Measurements from ENCODE around the gene RETN. TPM values are rescaled to one million over a fixed set of nuclear protein-coding genes. Genes with fewer than 3 reads are reported as not detected.

RETN gene
- total RNA-seq, 1 donor from 2014 or later: not detected

- peaks cover 9% of the 10 kb centered on the region for H3K4me1 Mint-ChIP-seq (ENCODE audit: low read depth, unreplicated experiment)
Observed at GRCh38 chr19:7650148-7650547, 18.7 kb upstream of the RETN start.

DNA sequence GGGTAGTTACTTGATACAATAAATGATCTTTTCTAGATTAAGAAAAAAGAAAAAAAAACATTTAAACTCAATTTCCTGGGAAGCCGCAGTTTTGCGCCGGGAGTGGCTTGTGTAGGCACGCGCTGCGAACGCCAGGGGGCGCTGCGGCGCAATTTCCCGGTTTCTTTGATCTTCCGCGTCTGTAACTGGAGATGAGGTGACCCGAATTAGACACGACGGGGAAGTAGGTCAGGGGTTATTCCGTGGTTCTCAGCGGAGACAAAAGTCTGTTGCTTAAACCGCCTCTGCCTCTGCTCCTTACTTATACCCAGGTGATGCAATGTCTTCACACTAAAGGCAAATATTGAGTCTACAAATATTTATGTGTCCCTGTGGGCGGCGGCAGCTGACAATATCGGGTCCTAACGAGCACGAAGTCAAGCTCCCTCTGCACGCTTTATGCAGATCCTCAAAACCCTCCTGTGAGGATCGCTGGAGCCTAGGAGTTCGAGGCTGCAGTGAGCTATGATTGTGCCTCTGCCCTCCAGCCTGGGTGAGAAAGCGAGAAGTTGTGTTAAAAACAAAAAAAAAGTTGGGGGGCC is 16.7 kb upstream of the RETN start:
- Mint-ChIP-seq H3K27ac (ENCODE audit: unreplicated experiment) (peak overlapping the region; percentile 48), H3K4me1 (ENCODE audit: low read depth, unreplicated experiment) (peaks cover 6% of the 10 kb centered on the region), H3K9me3 (ENCODE audit: unreplicated experiment) (peaks cover 8% of the 10 kb centered on the region), H3K36me3 (ENCODE audit: unreplicated experiment) (peaks cover 4% of the 10 kb centered on the region), H3K27me3 (ENCODE audit: unreplicated experiment) (peaks cover 11% of the 10 kb centered on the region), H3K4me3 (ENCODE audit: unreplicated experiment) (peak overlapping the region; percentile 52)
- DNase-seq: peak; percentile 89
- TF ChIP-seq, protein P1, sequence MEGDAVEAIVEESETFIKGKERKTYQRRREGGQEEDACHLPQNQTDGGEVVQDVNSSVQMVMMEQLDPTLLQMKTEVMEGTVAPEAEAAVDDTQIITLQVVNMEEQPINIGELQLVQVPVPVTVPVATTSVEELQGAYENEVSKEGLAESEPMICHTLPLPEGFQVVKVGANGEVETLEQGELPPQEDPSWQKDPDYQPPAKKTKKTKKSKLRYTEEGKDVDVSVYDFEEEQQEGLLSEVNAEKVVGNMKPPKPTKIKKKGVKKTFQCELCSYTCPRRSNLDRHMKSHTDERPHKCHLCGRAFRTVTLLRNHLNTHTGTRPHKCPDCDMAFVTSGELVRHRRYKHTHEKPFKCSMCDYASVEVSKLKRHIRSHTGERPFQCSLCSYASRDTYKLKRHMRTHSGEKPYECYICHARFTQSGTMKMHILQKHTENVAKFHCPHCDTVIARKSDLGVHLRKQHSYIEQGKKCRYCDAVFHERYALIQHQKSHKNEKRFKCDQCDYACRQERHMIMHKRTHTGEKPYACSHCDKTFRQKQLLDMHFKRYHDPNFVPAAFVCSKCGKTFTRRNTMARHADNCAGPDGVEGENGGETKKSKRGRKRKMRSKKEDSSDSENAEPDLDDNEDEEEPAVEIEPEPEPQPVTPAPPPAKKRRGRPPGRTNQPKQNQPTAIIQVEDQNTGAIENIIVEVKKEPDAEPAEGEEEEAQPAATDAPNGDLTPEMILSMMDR (IDR thresholded peaks at IDR 0.05; ENCODE audit: partially characterized antibody, unreplicated experiment): peak; percentile 99

More at GRCh38 chr19:7650148-7650547, 18.7 kb upstream of the RETN start:
- no peak for DNase-seq
- Mint-ChIP-seq H3K4me3 (ENCODE audit: unreplicated experiment) (no peak overlapping the region), H3K9me3 (ENCODE audit: unreplicated experiment) (peaks cover 8% of the 10 kb centered on the region), H3K36me3 (ENCODE audit: unreplicated experiment) (peaks cover 4% of the 10 kb centered on the region), H3K27me3 (ENCODE audit: unreplicated experiment) (peaks cover 14% of the 10 kb centered on the region), H3K27ac (ENCODE audit: unreplicated experiment) (no peak overlapping the region)
- TF ChIP-seq, protein P1 (IDR thresholded peaks at IDR 0.05; ENCODE audit: partially characterized antibody, unreplicated experiment): no peak

- Mint-ChIP-seq H3K4me1 (ENCODE audit: low read depth, unreplicated experiment) (peaks cover 6% of the 10 kb centered on the region), H3K9me3 (ENCODE audit: unreplicated experiment) (peaks cover 8% of the 10 kb centered on the region), H3K36me3 (ENCODE audit: unreplicated experiment) (peaks cover 4% of the 10 kb centered on the region), H3K27ac (ENCODE audit: unreplicated experiment) (no peak overlapping the region), H3K27me3 (ENCODE audit: unreplicated experiment) (peaks cover 11% of the 10 kb centered on the region), H3K4me3 (ENCODE audit: unreplicated experiment) (no peak overlapping the region)
- no peak for DNase-seq
- TF ChIP-seq, protein P1 (IDR thresholded peaks at IDR 0.05; ENCODE audit: partially characterized antibody, unreplicated experiment): no peak
Observed at GRCh38 chr19:7654401-7654800, 14.4 kb upstream of the RETN start.

DNA sequence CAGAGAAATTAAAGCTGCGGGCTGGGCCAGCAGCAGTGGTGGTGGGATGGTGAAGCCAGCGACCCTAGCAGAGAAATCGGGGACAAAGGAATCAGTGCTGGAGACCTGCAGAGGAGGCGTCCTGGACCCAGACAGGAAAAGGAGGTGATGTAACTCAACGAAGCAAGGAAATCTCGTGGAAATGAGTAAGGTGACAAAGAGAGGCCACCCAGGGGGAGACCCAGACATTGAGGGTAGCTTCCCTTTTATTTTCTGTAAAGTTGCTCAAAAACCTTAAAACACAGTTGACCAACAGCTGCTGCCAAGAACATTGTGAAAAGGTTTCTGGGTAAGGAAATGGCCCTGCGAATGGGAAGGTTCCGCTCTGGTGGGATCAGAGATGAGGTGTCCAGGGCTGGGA is 13.3 kb upstream of the RETN start:
- TF ChIP-seq, protein P1 (IDR thresholded peaks at IDR 0.05; ENCODE audit: partially characterized antibody, unreplicated experiment): no peak
- DNase-seq: no peak
- Mint-ChIP-seq H3K36me3 (ENCODE audit: unreplicated experiment) (peaks cover 4% of the 10 kb centered on the region), H3K27ac (ENCODE audit: unreplicated experiment) (no peak overlapping the region), H3K4me3 (ENCODE audit: unreplicated experiment) (no peak overlapping the region), H3K27me3 (ENCODE audit: unreplicated experiment) (peaks cover 9% of the 10 kb centered on the region), H3K4me1 (ENCODE audit: low read depth, unreplicated experiment) (peaks cover 6% of the 10 kb centered on the region), H3K9me3 (ENCODE audit: unreplicated experiment) (peaks cover 8% of the 10 kb centered on the region)

DNA sequence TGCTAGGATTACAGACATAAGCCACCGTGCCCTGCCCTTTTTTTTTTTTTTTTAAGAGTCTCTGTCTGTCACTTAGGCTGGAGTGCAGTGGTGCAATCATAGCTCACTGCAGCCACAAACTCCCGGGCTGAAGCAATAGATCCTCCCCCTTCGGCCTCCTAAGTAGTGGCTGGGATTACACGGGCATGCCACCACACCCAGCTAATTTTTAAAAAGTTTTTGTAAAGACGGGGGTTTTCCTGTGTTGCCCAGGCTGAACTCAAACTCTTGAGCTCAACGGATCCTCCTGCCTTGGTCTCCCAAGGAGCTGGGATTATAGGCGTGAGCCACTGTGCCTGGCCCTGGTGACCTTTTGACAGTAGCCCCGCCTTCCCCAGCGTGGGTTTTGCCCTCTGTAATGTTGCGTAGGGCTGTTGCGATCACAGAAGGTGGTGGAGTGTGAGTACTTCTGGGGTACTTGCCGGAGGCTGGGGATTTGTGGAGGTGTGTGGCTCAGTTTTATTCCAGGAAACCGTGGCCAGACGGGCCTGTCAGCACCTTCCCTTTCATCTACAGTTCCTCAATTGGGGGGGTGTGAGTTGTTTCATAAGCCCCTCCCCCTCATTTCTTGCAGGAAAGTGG is 11.6 kb upstream of the RETN start:
- H3K27ac Mint-ChIP-seq (ENCODE audit: unreplicated experiment): no peak overlapping the region
- H3K9me3 Mint-ChIP-seq (ENCODE audit: unreplicated experiment): peaks cover 6% of the 10 kb centered on the region
- peaks cover 5% of the 10 kb centered on the region for H3K4me1 Mint-ChIP-seq (ENCODE audit: low read depth, unreplicated experiment)
- TF ChIP-seq, protein P1 (IDR thresholded peaks at IDR 0.05; ENCODE audit: partially characterized antibody, unreplicated experiment): no peak
- H3K36me3 Mint-ChIP-seq (ENCODE audit: unreplicated experiment): peaks cover 4% of the 10 kb centered on the region
- H3K4me3 Mint-ChIP-seq (ENCODE audit: unreplicated experiment): no peak overlapping the region
- H3K27me3 Mint-ChIP-seq (ENCODE audit: unreplicated experiment): peaks cover 7% of the 10 kb centered on the region
- DNase-seq: no peak

Measured in glutamatergic neuron (in vitro differentiated cells).